Nephron (organoid): ENCODE measurements around the gene SLC38A10.

Experiments used
- H3K27ac Mint-ChIP-seq, 3 experiments: 2 replicates each; pipeline ENCODE4 v1.8.0; 2020; ENCODE audit warnings: mixed read lengths in 3 of 3, mild to moderate bottlenecking in 2 of 3, moderate library complexity in 1 of 3
- H3K27me3 Mint-ChIP-seq: 2 replicates; pipeline ENCODE4 v1.8.0; 2021; ENCODE audit warnings: low read depth, mild to moderate bottlenecking, moderate library complexity, mixed read lengths
- H3K36me3 Mint-ChIP-seq: 2 replicates; pipeline ENCODE4 v1.8.0; 2020; ENCODE audit warnings: low read depth, mixed read lengths
- H3K4me1 Mint-ChIP-seq: 2 replicates; pipeline ENCODE4 v1.8.0; 2020; ENCODE audit warnings: mixed read lengths
- H3K4me3 Mint-ChIP-seq, 3 experiments: 2 replicates each; pipeline ENCODE4 v1.8.0; 2020; ENCODE audit warnings: mild to moderate bottlenecking in 3 of 3, mixed read lengths in 3 of 3, moderate library complexity in 2 of 3
- H3K9me3 Mint-ChIP-seq: 2 replicates; pipeline ENCODE4 v1.8.0; 2020; ENCODE audit warnings: mixed read lengths
- CTCF ChIP-seq, 3 experiments: fragments of 200-600 bp; sonication (generic); IDR thresholded peaks; one replicate each; pipeline ENCODE4 v1.5.0; 2021; ENCODE audit warnings: antibody characterized with exemption in 3 of 3; ENCODE audit not compliant: unreplicated experiment in 3 of 3

The SLC38A10 gene

GRCh38 chr17:81257533-81257932 lies 37.6 kb downstream of the SLC38A10 start:
- no peaks in the 10 kb centered on the region for H3K9me3 Mint-ChIP-seq
- no peak overlapping the region for H3K4me3 Mint-ChIP-seq
- no peak overlapping the region for H3K27ac Mint-ChIP-seq
- H3K4me1 Mint-ChIP-seq: peaks cover 24% of the 10 kb centered on the region
- peaks cover 9% of the 10 kb centered on the region for H3K36me3 Mint-ChIP-seq
- TF ChIP-seq CTCF (IDR thresholded peaks at IDR 0.05; ENCODE audit: unreplicated experiment in 3 of 3): no peak
- peaks cover 11% of the 10 kb centered on the region for H3K27me3 Mint-ChIP-seq

- H3K9me3 Mint-ChIP-seq: no peaks in the 10 kb centered on the region
- no peak for TF ChIP-seq CTCF (IDR thresholded peaks at IDR 0.05; ENCODE audit: unreplicated experiment in 3 of 3)
- no peak overlapping the region for H3K27ac Mint-ChIP-seq
- peaks cover 32% of the 10 kb centered on the region for H3K4me1 Mint-ChIP-seq
- H3K36me3 Mint-ChIP-seq: peaks cover 7% of the 10 kb centered on the region
- peaks cover 13% of the 10 kb centered on the region for H3K27me3 Mint-ChIP-seq
- no peak overlapping the region for H3K4me3 Mint-ChIP-seq
Observed at GRCh38 chr17:81256616-81257015, 38.5 kb downstream of the SLC38A10 start.

- peaks cover 42% of the 10 kb centered on the region for H3K4me1 Mint-ChIP-seq
- peak; percentile 50 to 61 (median 50) for TF ChIP-seq CTCF (IDR thresholded peaks at IDR 0.05; ENCODE audit: unreplicated experiment in 3 of 3)
- peak overlapping the region in 2 of 3 experiments; percentile 33 to 48 for H3K27ac Mint-ChIP-seq
- peak overlapping the region in 1 of 3 experiments; percentile 25 for H3K4me3 Mint-ChIP-seq
- peaks cover 13% of the 10 kb centered on the region for H3K27me3 Mint-ChIP-seq
- H3K9me3 Mint-ChIP-seq: no peaks in the 10 kb centered on the region
- peaks cover 7% of the 10 kb centered on the region for H3K36me3 Mint-ChIP-seq
Observed at GRCh38 chr17:81254955-81255717, 40.0 kb downstream of the SLC38A10 start.

- H3K9me3 Mint-ChIP-seq: no peaks in the 10 kb centered on the region
- peak overlapping the region; percentile 58 to 74 (median 59) for H3K27ac Mint-ChIP-seq
- H3K4me1 Mint-ChIP-seq: peaks cover 46% of the 10 kb centered on the region
- peak overlapping the region; percentile 2 to 26 (median 24) for H3K4me3 Mint-ChIP-seq
- TF ChIP-seq CTCF (IDR thresholded peaks at IDR 0.05; ENCODE audit: unreplicated experiment in 3 of 3): peak; percentile 75 to 80 (median 75)
- peaks cover 13% of the 10 kb centered on the region for H3K27me3 Mint-ChIP-seq
- peaks cover 7% of the 10 kb centered on the region for H3K36me3 Mint-ChIP-seq
Observed at GRCh38 chr17:81253358-81254131, 41.6 kb downstream of the SLC38A10 start.

- Mint-ChIP-seq H3K9me3 (no peaks in the 10 kb centered on the region), H3K27ac (peak overlapping the region; percentile 58 to 74 (median 59)), H3K36me3 (peaks cover 12% of the 10 kb centered on the region), H3K27me3 (peaks cover 13% of the 10 kb centered on the region), H3K4me3 (peak overlapping the region; percentile 2 to 26 (median 24)), H3K4me1 (peaks cover 46% of the 10 kb centered on the region)
- no peak for TF ChIP-seq CTCF (IDR thresholded peaks at IDR 0.05; ENCODE audit: unreplicated experiment in 3 of 3)
Observed at GRCh38 chr17:81252987-81253329, 42.1 kb downstream of the SLC38A10 start.
